ENCODE results near the gene ATP13A2. TPM values are rescaled to one million over a fixed set of nuclear protein-coding genes. Genes with fewer than 3 reads are reported as not detected.

The ATP13A2 gene
- total RNA-seq, 1 donor from 2014 or later: 69.5 TPM

DNA sequence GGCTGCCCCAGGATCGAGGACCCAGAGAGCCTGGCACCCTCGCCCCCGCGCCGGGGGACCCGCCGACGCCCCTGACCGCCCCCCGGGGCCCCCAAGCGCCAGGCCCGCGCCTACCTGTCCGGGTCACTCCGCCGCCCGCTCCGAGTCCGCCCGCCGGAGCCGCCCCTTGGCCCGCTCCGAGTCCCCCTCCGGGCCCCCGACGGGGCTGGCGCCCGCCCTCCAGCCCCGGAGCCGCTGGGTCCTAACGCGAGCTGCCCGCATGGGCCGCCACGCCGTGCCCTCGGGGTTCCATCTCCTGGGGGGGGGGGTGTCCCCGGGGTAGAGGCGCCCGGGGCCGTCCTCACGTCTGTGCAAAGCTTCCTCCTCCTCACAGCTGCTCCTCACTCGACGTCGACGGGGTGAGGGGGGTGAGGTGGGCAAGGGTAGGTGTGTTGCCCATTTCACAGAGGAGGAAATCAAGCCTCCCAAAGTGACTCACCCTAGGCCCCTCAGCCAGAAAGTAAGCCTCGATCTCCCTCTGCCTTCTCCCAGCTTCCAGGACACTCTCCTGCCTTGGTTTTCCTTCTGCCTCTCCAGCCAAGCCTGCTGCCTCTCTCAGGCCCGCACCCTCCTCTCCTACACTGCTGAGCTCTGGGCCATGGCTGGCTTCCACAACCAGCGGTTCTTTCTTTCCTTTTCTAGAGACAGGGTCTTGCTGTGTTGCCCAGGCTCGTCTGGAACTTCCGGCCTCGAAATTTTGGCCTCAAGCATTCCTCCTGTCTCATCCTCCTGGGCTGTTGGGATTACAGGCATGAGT, 31.1 kb downstream of the ATP13A2 start, which contains the start of gene MFAP2:
MFAP2 (minus strand) TSS at position 148 of the 796 bp plus-strand sequence. CDS start 2,347 bp downstream, outside the sequence.
- intact Hi-C loops (cut with micrococcal nuclease): no loop called here

DNA sequence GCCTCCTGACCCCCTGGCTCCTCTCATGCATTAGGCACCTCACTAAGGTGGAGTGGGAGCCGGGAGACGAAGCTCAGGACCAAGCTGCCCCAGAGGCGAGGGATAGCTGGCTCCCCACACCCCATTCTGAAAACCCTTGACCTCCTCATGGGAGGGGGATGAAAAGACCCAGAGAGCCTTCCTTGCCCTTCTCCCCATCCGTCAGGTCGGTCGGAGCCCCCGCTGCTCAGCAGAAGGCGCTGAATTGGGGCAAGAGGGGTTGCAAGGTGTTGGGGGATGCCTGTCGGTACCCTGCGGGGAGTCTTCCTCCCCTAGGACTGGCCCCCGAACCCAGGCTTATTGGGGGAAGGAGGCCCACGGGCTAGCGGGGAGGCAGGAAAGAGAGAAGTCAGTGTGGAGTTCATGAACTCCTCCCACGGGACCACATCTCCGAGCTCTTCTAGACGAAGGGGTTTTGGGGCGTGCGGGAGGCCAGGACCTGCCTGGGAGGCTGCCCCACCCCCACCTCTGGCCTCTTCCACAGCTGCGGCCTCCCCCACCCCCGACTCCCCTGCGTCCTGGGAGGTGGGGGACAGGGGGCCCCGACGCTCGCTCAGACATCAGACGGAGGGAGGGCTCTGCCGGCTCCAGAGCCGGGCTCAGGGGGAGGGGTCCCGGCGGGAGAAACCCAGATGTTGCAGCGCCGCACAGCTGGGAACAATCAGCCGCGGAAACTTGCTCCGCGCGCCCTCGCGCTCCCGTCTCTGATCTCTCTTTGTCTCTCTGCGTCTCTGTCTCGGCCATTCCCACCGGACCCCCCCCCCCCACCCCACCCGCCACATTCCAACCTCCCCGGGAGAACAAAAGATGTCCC, 32.0 kb downstream of the ATP13A2 start:
- intact Hi-C loops (cut with micrococcal nuclease): no loop called here

GRCh38 chr1:16978567-16979474, 32.9 kb downstream of the ATP13A2 start:
- intact Hi-C loops (cut with micrococcal nuclease): no loop called here

- intact Hi-C loops (cut with micrococcal nuclease): no loop called here
Measured at GRCh38 chr1:16978139-16978538, 33.6 kb downstream of the ATP13A2 start.

DNA sequence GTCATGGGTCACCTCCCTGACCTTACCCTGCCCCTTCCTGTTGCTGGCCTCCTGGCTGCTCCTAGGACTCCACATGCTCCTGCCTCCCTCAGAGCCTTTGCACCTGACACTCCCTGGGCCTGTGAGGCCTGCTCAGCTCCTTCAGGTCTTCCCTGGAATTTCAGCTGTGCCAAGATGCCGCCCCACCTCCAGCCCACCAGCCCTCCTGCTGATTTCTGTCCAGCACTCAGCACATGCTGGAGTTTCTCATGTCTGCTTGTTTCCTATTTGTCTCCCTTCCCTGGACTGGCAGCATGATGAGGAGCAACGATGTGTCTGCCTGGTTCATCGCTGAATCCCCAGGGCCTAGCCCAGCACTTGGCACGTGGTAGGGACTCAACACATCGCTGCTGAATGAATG, 34.4 kb downstream of the ATP13A2 start:
- intact Hi-C loops (cut with micrococcal nuclease): no loop called here

GRCh38 chr1:16976966-16977365, 34.8 kb downstream of the ATP13A2 start:
- intact Hi-C loops (cut with micrococcal nuclease): no loop called here

DNA sequence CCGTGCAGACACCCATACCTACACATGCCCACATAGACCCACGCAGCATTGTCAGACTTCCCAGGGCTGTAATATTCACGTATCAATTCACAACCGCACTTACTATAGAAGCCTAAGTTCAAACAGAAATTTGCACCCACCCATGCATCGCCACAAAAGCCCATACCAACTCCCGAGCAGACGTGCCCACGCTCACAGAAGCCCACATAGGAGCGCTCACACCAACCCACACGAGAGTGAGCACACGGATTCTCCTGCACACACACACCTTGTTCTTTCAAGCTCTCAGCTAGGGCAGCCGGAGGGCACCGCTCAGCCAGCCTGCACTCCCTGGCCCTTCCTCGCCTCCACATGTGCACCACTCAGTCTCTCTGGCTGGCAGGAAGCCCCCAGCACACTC, 35.9 kb downstream of the ATP13A2 start:
- intact Hi-C loops (cut with micrococcal nuclease): no loop called here

DNA sequence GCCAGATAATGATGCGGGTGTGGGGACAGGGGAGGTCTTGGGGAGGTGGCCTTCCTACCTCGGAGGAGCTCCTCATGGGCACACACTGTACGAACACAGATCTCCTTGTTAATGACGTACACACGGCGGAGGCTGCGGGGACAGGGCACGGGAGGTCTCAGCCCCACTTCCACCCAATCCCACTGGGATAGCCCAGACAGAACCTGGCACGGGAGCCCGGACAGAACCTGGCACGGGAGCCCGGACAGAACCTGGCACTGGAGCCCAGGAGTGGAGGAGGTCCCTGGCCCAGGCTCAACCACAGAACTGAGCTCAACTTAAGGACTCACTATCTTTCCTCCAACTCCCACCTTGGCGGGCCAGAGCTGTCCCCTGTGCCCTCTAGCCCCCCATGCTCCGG, 36.5 kb downstream of the ATP13A2 start:
- intact Hi-C loops (cut with micrococcal nuclease): no loop called here

DNA sequence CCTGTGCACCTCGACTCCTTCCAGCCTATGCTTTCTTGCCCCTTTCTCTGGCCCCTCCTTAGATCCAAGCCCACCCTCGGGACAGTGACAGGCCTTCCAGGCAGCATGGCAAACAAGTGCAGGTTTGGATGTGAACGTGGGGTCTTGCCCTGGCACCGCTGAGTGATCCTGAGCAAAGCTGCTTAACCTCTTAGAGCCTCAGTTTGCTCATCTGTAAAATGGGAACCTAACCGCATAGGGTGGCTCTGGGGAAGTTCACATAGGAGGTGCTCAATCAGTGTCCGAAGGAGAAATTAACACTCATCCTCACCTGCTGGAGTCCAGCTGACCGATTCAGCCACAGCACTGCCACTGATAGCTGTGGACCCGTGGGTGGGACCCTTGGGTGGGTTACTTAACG, 38.5 kb downstream of the ATP13A2 start:
- intact Hi-C loops (cut with micrococcal nuclease): no loop called here

DNA sequence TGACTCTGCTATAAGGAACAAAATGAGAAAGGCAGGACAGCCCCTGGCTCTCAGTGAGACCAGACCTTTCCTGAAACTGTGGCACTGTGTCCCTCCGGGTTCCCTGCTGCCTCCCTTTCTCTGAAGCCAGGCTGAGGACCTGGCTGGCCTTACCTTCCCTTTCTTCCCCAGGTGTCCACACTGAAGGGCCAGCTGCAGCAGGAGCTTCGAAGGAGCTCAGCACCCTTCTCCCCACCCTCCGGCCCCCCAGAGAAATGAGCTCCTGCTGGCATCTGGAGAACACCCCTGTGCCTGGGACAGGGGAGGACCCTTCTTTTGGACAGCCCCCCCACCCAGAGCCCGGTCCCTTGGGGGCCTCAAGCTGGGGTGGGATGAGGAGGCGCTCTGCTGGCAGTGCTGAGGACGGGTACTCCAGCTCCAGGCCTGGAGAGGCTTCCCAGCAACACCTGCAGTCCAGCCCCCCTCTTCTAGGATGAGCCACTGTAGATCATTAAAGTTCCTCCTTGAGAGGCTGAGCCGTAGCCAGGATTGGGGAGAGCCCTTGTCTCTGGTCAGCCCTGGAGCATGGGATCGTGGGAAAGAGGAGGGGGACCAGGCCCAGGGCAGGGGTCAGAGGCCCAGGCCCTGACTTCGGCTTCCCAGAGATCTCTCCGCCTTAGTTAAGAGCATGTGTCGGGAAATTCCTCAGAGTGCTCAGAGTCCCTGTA, 39.4 kb downstream of the ATP13A2 start:
- intact Hi-C loops (cut with micrococcal nuclease): no loop called here

DNA sequence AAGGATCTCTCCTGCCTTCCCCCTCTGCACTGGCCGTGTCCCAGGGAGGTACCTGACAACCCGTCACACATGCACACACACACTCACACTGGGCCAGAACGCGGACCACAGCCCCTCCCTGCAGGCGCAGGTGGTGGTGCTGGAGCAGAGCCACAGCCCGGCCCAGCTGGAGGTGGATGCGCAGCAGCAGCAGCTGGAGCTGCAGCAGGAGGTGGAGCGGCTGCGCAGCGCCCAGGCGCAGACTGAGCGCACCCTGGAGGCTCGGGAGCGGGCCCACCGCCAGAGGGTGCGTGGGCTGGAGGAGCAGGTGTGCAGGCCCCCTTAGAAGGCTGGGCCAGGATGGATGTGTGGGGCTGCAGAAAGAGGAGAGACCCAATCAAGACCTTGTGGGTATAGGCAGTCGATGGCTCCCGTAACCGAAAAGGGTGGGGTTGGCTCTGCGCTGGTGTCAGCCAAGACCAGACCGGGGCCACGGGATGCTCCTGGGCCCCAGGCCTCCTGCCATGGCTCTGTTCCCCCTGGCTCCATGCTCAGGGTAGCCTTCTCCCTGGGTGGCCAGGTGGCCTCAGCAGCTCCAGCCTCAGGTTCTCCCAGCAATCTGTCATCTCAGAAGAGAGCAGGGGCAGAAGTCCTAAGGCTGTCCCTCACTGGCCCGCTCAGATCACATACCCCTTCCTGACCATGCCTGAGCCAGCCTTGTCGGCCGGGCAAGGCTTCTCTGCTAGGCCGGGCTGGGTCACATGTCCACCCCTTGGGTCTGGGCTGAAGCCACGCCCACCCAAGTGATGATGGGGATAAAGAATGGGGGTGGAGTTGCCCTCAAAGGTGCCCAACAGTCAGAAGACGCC, 40.2 kb downstream of the ATP13A2 start:
- intact Hi-C loops (cut with micrococcal nuclease): no loop called here

DNA sequence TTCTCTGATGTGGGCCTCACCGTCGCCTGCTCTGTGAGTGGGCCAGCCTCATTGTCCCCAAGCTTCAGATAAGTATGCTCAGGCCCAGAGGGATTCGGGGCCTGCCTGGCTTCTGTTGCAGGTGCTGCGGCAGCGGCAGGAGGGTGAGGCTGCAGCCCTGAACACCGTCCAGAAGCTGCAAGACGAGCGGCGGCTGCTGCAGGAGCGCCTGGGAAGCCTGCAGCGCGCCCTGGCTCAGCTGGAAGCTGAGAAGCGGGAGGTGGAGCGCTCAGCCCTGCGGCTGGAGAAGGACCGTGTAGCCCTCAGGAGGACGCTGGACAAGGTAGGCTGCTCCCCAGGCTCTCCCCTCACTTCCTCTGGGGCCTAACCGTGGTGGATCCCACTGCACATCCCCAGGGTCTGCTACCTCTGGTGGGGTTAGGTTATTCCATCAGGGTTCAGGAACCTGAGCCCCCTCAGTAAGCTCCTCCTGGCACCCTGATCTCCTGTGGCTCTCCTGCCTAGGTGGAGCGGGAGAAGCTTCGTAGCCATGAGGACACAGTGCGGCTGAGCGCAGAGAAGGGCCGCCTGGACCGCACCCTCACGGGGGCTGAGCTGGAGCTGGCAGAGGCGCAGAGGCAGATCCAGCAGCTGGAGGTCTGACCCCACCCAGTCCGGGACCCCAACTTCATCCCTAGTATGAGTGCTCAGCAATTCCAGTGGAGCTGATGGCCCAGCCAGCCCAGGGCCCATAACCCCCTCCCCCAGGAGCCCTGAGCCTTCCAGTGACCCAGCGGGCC, 41.4 kb downstream of the ATP13A2 start:
- intact Hi-C loops (cut with micrococcal nuclease): no loop called here

- intact Hi-C loops (cut with micrococcal nuclease): no loop called here
Measured at GRCh38 chr1:16969651-16970050, 42.1 kb downstream of the ATP13A2 start.

GRCh38 chr1:16969057-16969611, 42.6 kb downstream of the ATP13A2 start:
- intact Hi-C loops (cut with micrococcal nuclease): no loop called here

DNA sequence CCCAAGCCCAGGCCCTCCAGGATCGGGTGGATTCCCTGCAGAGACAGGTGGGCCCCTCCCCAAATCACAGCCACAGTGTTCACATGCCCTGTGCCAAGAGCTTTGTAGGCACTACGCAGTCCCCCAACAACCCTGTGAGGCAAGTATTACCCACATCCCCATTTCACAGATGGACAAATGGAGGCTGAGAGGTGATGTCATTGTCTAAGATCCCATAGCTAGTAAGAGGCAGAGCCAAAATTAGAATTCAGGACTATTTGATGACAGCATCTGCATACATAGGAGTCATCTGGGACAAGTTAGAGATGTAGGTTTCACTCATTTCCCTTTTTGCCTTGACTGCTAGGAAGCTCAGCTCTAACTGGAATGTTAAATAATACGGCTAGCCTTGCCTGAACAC, 43.4 kb downstream of the ATP13A2 start:
- intact Hi-C loops (cut with micrococcal nuclease): no loop called here

DNA sequence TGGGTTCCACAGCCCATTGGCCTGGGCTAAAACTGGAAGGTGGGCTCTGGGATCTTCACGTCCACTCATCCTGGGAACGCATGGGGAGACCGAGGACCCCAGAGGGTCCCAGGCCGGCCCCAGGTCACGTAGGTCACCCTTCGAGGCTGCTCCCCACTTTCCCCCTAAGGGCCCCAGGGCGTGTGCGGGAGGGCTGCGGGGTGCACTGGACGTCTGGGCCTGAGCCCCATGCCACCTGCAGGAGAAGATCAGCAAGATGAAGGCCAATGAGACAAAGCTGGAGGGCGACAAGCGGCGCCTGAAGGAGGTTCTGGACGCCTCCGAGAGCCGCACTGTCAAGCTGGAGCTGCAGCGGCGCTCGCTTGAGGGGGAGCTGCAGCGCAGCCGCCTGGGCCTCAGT, 43.8 kb downstream of the ATP13A2 start:
- intact Hi-C loops (cut with micrococcal nuclease): no loop called here

DNA sequence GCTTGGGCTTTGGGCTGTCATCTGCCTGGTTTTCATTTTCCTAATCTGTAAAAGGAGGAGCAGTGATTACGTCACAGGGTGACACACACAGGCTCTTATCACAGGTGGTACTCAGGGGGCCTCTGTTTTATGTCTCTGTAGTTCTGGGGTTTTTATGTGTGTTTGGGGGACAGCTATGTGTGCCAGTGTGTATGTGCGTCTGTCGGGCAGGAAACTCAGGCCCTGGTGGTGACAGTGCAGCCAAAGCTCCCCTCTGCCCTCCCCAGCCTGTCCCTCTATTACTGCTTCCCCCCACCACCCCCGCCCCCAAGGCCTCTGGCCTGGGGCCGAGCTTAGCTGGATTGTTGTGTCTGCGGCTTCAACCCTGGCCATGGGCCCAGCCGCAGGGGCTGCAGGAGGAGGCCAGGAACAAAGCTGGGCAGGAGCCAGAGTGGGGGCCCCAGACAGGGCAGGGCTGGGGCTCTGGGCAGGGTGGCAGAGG, 44.6 kb downstream of the ATP13A2 start:
- intact Hi-C loops (cut with micrococcal nuclease): no loop called here

DNA sequence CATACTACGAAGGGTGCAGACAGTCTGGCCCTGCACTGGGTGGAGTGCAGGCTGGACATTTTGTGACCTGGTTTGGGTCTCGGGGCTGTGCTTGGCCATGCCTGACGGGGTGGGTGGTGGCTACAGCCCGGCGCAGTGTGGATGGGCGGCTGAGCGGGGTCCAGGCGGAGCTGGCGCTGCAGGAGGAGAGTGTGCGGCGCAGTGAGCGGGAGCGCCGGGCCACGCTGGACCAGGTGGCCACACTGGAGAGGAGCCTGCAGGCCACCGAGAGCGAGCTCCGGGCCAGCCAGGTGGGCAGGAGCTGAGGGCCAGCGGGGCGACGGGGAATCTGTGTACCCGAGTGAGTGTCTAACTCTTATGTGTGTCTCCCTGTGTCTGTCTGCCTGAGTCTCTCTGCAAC, 45.4 kb downstream of the ATP13A2 start:
- intact Hi-C loops (cut with micrococcal nuclease): no loop called here
